GM23338 (cell line): ENCODE measurements around the gene KIAA1328.

Source experiments
- CREB1 ChIP-seq: fragments of 250-450 bp; sonication (Bioruptor Pico); IDR thresholded peaks from 2 replicates; pipeline ENCODE4 v1.5.0; 2020; ENCODE audit warnings: low read depth, mild to moderate bottlenecking, moderate library complexity
- CTCF ChIP-seq, 2 experiments: fragments of 200-600 bp in 1 of 2; sonication (generic) in 1 of 2; conservative IDR thresholded peaks; 2 replicates each; pipeline versions ENCODE4 v1.5.1 to v1.6.1; 2016 to 2017; ENCODE audit warnings: antibody characterized with exemption in 2 of 2, low read depth in 2 of 2, mild to moderate bottlenecking in 2 of 2, moderate library complexity in 1 of 2
- ETS1 ChIP-seq: IDR thresholded peaks from 2 replicates; pipeline ENCODE4 v1.6.1; 2016; ENCODE audit warnings: antibody characterized with exemption
- EZH2 ChIP-seq: fragments of 200-600 bp; sonication (generic); IDR thresholded peaks from one replicate; pipeline ENCODE4 v1.8.0; 2017; ENCODE audit warnings: antibody characterized with exemption, mild to moderate bottlenecking, low read depth; ENCODE audit not compliant: unreplicated experiment
- EZH2phosphoT487 ChIP-seq: fragments of 200-600 bp; sonication (generic); IDR thresholded peaks from one replicate; pipeline ENCODE4 v1.8.1; 2018; ENCODE audit warnings: antibody characterized with exemption; ENCODE audit not compliant: unreplicated experiment
- JUNB ChIP-seq: IDR thresholded peaks from one replicate; pipeline ENCODE4 v1.6.1; 2016; ENCODE audit warnings: antibody characterized with exemption; ENCODE audit not compliant: unreplicated experiment
- POLR2AphosphoS5 ChIP-seq: IDR thresholded peaks from 2 replicates; pipeline ENCODE4 v1.6.1; 2016; ENCODE audit warnings: antibody characterized with exemption, low read depth
- REST ChIP-seq: IDR thresholded peaks from one replicate; pipeline ENCODE4 v1.6.1; 2018; ENCODE audit warnings: antibody characterized with exemption; ENCODE audit not compliant: unreplicated experiment
- STAT1 ChIP-seq: IDR thresholded peaks from one replicate; pipeline ENCODE4 v1.6.1; 2016; ENCODE audit warnings: antibody characterized with exemption; ENCODE audit not compliant: unreplicated experiment
- ZNF114 ChIP-seq: fragments of 250-450 bp; sonication (Bioruptor Pico); IDR thresholded peaks from 2 replicates; pipeline ENCODE4 v1.5.0; 2020; ENCODE audit warnings: mild to moderate bottlenecking, moderate library complexity
- ZNF331 ChIP-seq: fragments of 250-450 bp; sonication (Bioruptor Pico); IDR thresholded peaks from 2 replicates; pipeline ENCODE4 v1.5.0; 2020; ENCODE audit warnings: low read depth, mild to moderate bottlenecking, moderate library complexity

GRCh38 chr18:36805105-36805504, 23.8 kb upstream of the KIAA1328 start:
- TF ChIP-seq CTCF (conservative IDR thresholded peaks at IDR 0.05; ENCODE audit: low read depth in 2 of 2), result no peak
- no peak for TF ChIP-seq EZH2
- no peak for TF ChIP-seq STAT1
- no peak for TF ChIP-seq POLR2AphosphoS5
- TF ChIP-seq REST, result no peak
- no peak for TF ChIP-seq EZH2phosphoT487
- TF ChIP-seq JUNB, result no peak
- no peak for TF ChIP-seq ETS1
- TF ChIP-seq ZNF114 (CRISPR knock-in tag), result no peak
- TF ChIP-seq ZNF331, result no peak
- TF ChIP-seq CREB1 (CRISPR knock-in tag), result no peak
